HG02973 (cell line): ENCODE measurements around the gene CLK1.
"Not testable (repeated sequence)": the region's sequence is repeated elsewhere in the genome, so short reads cannot be mapped to it uniquely, and the experiment has no call there.

Source experiments
- ATAC-seq: cut with Tn5 transposase; IDR thresholded peaks from one replicate; pipeline ENCODE4 v1.9.1; 2021; ENCODE audit warnings: moderate library complexity; ENCODE audit not compliant: unreplicated experiment

The CLK1 gene

GRCh38 chr2:200864176-200865034 lies at the start of gene CLK1:
TSS of gene CLK1 (minus strand) at chr2:200864658. CDS start at chr2:200861862, 2,796 bp downstream.
- ATAC-seq = peak; percentile 81

- ATAC-seq = no peak
Observed at GRCh38 chr2:200913654-200914053, 49.2 kb upstream of the CLK1 start.

- ATAC-seq = no peak
Observed at GRCh38 chr2:200909958-200910357, 45.5 kb upstream of the CLK1 start.

DNA sequence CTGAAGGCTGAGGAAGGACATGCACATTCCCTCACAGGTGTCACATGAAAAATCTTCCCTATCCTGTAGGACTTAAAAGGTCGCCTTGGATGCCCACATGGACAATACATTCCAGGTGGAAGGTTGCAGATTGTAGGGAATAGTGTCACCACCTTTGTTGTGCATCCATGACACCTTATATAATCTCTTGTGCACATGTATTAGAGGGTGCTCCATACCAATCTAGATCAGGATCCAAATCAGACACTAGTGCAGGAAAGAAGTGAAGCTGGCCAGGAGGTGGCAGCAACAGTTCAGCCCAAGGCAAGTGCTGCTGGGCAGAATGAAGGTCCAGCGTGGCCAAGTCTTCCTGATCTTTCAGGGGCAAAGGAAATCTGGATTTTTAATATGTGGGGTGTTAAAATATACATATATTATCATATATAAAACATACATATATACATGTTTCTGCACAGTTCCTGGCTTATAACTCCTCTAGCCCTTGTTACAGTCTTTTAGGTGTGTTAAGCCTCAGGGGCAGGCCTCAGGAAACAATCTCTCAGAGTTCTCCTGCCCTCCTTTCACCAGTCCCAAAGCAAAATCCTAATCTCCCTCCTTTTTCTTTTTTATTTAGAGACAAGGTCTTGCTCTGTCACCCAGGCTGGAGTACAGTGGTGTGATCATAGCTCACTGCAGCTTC lies 41.3 kb upstream of the CLK1 start:
- ATAC-seq = peak; percentile 44

DNA sequence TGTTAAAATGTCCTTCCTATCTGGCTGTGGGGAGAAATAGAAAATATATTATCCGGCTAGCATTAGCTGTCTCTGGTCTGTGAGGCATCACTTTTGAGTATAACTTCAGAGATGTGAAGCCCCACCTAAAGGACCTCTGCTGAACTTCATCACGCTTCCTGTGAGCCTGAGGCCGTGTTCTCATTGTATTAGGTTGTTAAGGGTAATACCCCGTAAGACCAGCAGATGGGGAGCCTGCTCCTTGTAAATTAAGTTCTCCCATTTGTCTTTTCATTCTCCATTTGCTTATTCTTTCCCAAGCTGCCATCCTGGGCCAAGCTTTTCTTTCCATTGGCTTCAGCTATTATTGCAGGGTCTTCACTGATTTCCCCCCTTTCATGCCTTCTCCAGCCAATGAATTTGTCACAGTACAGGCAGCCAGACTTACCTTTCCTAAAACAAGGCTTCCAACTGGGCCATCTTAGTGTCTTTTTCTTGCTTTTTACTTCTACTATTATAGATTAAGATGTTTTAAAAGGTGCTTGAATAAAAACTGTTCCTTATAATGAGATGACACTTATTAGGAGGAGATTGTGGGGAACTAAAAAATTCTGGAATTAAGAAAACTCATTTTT lies 37.1 kb upstream of the CLK1 start:
- ATAC-seq = peak; percentile 97

DNA sequence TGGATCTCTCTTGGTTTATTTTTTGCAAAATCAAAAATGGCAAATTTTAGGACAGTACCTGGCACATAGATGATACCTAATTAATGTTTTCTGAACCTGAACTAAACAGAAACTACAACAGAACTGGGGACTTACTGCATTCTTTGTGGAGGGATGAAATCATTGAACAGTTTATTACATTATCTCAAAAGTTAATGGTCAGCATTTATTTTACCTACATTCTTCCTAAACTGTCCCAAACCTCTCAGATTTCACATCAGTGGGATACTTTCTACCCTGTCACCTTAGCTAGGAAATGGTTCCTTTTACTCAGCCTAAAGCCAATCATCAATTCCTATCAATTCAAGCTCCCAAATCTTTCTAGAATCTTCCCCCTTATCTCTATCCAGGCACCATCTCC lies 35.0 kb upstream of the CLK1 start:
- ATAC-seq = no peak

- peak; percentile 90 for ATAC-seq
Observed at GRCh38 chr2:200888704-200889625, 24.5 kb upstream of the CLK1 start, which contains the start of the genes NIF3L1 and PPIL3. TSS of gene NIF3L1 (plus strand) at chr2:200889371. CDS start at chr2:200891944, 2,573 bp downstream. TSS of gene PPIL3 (minus strand) at chr2:200889077. CDS start at chr2:200887615, 1,462 bp downstream.

- ATAC-seq = not testable (repeated sequence)
Observed at GRCh38 chr2:200881715-200882249, 17.3 kb upstream of the CLK1 start.

- no peak for ATAC-seq
Observed at GRCh38 chr2:200878289-200878880, 13.9 kb upstream of the CLK1 start.

DNA sequence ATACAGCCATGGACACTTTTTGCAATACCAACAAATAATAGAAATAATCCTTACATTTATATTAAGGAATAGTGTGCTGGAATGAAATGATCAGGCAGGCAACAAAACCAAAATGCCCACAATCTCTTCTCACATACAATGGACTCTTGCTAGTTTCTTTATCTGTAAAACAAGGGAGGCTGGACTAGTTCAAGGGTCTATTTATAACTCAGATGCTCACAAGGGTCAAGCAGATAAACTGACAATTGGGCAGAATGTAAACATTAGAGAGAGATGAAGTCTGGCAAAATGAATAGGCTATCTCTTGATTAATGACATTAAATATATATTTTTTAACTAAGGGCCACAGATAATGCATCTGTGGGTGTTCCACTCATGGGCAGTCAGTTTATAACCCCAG lies 13.0 kb upstream of the CLK1 start:
- no peak for ATAC-seq

- ATAC-seq = no peak
Observed at GRCh38 chr2:200873560-200873959, 9.1 kb upstream of the CLK1 start.

GRCh38 chr2:200871151-200871550 lies 6.7 kb upstream of the CLK1 start:
- ATAC-seq = no peak

DNA sequence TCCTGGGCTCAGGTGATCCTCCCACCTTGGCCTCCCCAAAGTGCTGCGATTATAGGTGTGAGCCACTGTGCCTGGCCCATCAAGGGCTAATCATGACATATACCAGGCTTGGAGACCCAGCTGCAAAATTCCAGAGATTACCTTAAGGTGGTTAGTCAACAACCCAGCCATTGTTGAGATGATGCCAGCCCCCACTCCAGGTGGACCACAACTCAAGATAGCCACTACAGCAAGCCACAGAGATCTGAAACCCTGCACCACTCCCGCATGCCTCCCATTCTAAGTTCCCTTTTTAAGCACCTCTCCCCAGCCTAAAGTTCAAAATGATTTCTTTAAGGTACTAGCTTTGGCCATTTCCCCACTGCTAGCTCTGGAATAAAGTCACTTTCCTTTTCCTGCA lies 4.6 kb upstream of the CLK1 start:
- ATAC-seq = no peak

DNA sequence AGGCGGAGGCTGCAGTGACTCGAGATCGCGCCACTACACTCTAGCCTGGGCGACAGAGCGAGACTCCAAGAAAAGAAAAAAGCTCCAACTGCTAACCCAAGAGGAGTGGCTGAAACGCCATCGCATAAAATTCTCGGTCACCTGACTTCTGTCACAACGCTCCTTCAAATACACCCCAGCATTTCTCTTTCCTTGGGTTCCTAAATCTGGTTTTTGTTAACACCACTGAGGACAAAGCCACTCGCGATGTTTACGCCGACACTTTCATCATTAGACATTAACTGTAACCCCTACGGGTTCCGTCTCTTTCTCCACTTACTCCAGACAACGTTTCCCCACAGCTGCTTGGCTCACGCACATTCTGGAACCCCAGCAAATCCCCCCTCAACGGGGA lies 679 bp downstream of the CLK1 start:
- peak; percentile 15 for ATAC-seq

GRCh38 chr2:200862532-200863000 lies 1.9 kb downstream of the CLK1 start:
- ATAC-seq = peak; percentile 21

- ATAC-seq = no peak
Observed at GRCh38 chr2:200861617-200862155, 2.8 kb downstream of the CLK1 start.

- no peak for ATAC-seq
Observed at GRCh38 chr2:200860092-200860795, 4.2 kb downstream of the CLK1 start.

DNA sequence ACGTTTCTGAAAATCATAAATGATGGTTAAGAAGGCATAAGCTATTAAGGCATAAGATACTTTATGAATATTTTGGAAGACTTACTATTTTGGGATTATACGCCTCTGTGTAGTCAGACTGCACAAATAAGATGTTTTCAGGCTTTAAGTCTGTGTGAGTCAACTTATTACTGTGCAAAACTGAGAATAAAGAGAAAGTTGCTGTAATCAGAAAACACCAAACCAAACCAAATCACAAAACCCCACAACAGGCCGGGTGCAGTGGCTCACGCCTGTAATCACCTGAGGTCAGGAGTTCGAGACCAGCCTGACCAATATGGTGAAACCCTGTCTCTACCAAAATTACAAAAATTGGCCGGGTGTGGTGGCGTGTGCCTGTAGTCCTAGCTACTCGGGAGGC lies 7.7 kb downstream of the CLK1 start:
- ATAC-seq = no peak

DNA sequence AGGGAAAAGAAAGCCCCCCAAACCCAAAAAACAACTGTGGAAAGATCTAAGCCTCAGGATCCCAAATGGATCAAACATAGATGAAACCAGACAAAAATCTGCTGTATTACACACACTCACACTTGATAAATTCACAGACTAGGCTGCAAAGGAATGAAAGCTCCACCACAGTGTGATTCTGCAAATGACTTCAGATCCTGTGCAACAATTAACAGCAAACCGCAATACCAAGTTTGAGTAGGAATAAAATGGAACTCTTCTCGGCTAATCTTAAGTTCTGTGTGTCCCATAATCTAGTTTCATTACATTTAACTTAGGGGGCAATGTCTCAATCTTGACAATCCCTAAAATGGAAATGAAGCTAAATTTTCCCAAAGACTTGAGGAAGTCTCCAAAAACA lies 11.9 kb downstream of the CLK1 start:
- no peak for ATAC-seq
